ENCODE data around the gene MYPN. TPM values are rescaled to one million over a fixed set of nuclear protein-coding genes. Genes with fewer than 3 reads are reported as not detected.

The MYPN gene
- total RNA-seq, 1 experiment from 2014 or later = not detected

- Histone ChIP-seq H2AK5ac (ENCODE audit: insufficient read length, low read length) (no peak overlapping the region), H2BK15ac (ENCODE audit: low read depth, low read length) (no peak overlapping the region), H4K8ac (replicated peaks; ENCODE audit: insufficient read length, low read depth, low read length) (no peak overlapping the region), H3K14ac (ENCODE audit: insufficient read depth, low read length) (no peak overlapping the region), H3K9me3 (ENCODE audit: control insufficient read depth, low read depth, low read length) (no peaks in the 10 kb centered on the region), H3K23ac (ENCODE audit: insufficient read length, low read depth, low read length) (no peak overlapping the region), H3K9ac (ENCODE audit: extremely low read depth, insufficient read length, low read length) (no peak overlapping the region), H2BK20ac (ENCODE audit: low read depth, low read length, poor library complexity, severe bottlenecking) (no peak overlapping the region), H3K27ac (ENCODE audit: insufficient read length, low read depth, low read length) (no peak overlapping the region), H3K79me1 (ENCODE audit: insufficient read depth, low read depth, low read length, poor library complexity, severe bottlenecking) (no peaks in the 10 kb centered on the region), H2BK12ac (ENCODE audit: insufficient read length, low read depth, low read length) (no peak overlapping the region), H2BK120ac (ENCODE audit: low read depth, low read length, poor library complexity, severe bottlenecking) (no peak overlapping the region), H3K18ac (ENCODE audit: insufficient read length, low read depth, low read length) (no peak overlapping the region), H4K91ac (ENCODE audit: insufficient read length, low read depth, low read length) (no peak overlapping the region), H3K23me2 (ENCODE audit: insufficient read length, low read depth, low read length, poor library complexity, severe bottlenecking) (no peaks in the 10 kb centered on the region), H4K20me1 (ENCODE audit: control insufficient read depth, insufficient read depth, insufficient read length) (no peaks in the 10 kb centered on the region), H3K4ac (ENCODE audit: low read depth, low read length) (no peak overlapping the region), H3K27me3 (ENCODE audit: insufficient read depth, low read length) (no peaks in the 10 kb centered on the region), H3K4me2 (ENCODE audit: insufficient read depth, insufficient read length, low read length) (no peak overlapping the region), H3K79me2 (ENCODE audit: insufficient read depth, low read length) (no peaks in the 10 kb centered on the region), H2AFZ (ENCODE audit: low read length) (no peak overlapping the region), H4K5ac (ENCODE audit: insufficient read length, low read depth, low read length) (no peak overlapping the region), H2BK5ac (ENCODE audit: insufficient read length, low read length) (no peak overlapping the region), H3K56ac (ENCODE audit: insufficient read length, low read depth, low read length) (no peak overlapping the region), H3K4me1 (ENCODE audit: insufficient read depth, low read length) (no peaks in the 10 kb centered on the region), H3T11ph (ENCODE audit: low read length) (no peak overlapping the region)
- Mint-ChIP-seq H3K4me3 (no peak overlapping the region), H3K4me1 (peaks cover 6 to 8% of the 10 kb centered on the region in 2 experiments), H3K9me3 (no peaks in the 10 kb centered on the region), H3K27ac (no peak overlapping the region), H3K36me3 (ENCODE audit: insufficient read depth in 1 of 3, low read depth in 3 of 3) (no peaks in the 10 kb centered on the region), H3K27me3 (ENCODE audit: low read depth) (no peaks in the 10 kb centered on the region)
- no CpG with 5 or more reads among the region's 1 CpG for WGBS (ENCODE audit: extremely low coverage, insufficient read length, low lambda C conversion rate)
- no peak for DNase-seq
- no peak for TF ChIP-seq CTCF (conservative IDR thresholded peaks at IDR 0.05)
These were observed 23.1 kb downstream of the MYPN start for GRCh38 chr10:68132391-68132790.

Data from H9 (cell line).